Measurements from ENCODE around the gene SMYD1. TPM values are rescaled to one million over a fixed set of nuclear protein-coding genes. Genes with fewer than 3 reads are reported as not detected.

Gene SMYD1
- total and polyA plus RNA-seq, 2 donors (not counting 3 experiments of a cell fraction or from before 2014, with no cell fraction given): not detected

GRCh38 chr2:88159481-88159880 lies 91.9 kb downstream of the SMYD1 start:
- Histone ChIP-seq H3K4me3 (replicated peaks in 1 of 3; ENCODE audit: insufficient read depth in 1 of 3, low read depth in 1 of 3, low read length in 3 of 3) (no peak overlapping the region), H3K9me3 (replicated peaks; ENCODE audit: control insufficient read depth, insufficient read depth, low read length) (no peaks in the 10 kb centered on the region), H3K9ac (replicated peaks; ENCODE audit: extremely low read depth, insufficient read depth, low read length) (no peak overlapping the region), H3K9me1 (replicated peaks; ENCODE audit: control insufficient read depth, extremely low read depth, insufficient read depth, low read length) (no peaks in the 10 kb centered on the region), H3K4me1 (ENCODE audit: control insufficient read depth, extremely low read depth, insufficient read depth, low read length) (no peaks in the 10 kb centered on the region), H4K20me1 (replicated peaks; ENCODE audit: control insufficient read depth, extremely low read depth, insufficient read depth, low read length) (no peaks in the 10 kb centered on the region), H2AFZ (ENCODE audit: low read depth, low read length) (no peak overlapping the region), H3K79me2 (ENCODE audit: control insufficient read depth, insufficient read depth, low read length) (no peaks in the 10 kb centered on the region), H3K27me3 (ENCODE audit: control insufficient read depth in 2 of 2, insufficient read depth in 2 of 2, low read length in 2 of 2) (no peaks in the 10 kb centered on the region), H3K27ac (ENCODE audit: insufficient read depth, low read depth, low read length) (no peak overlapping the region), H3K4me2 (ENCODE audit: insufficient read depth, low read length) (no peak overlapping the region), H3K36me3 (ENCODE audit: control insufficient read depth in 2 of 2, extremely low read depth in 1 of 2, insufficient read depth in 2 of 2, low read length in 2 of 2) (no peaks in the 10 kb centered on the region)
- TF ChIP-seq MYC (IDR thresholded peaks at IDR 0.05; ENCODE audit: low read depth, low read length): no peak
- TF ChIP-seq GATA2 (IDR thresholded peaks at IDR 0.05; ENCODE audit: insufficient read depth, insufficient read length, low read depth, low read length): no peak
- TF ChIP-seq FOS (IDR thresholded peaks at IDR 0.05; ENCODE audit: borderline replicate concordance, insufficient read depth, low read length): no peak
- no TSS peak for BruUV-seq (replicated peaks)
- no peak for FAIRE-seq
- dilution Hi-C loops (cut with MboI; ENCODE audit: extremely low pct_ligation_motif_present, low sequenced_read_pairs) (no loop called here), intact Hi-C loops (cut with micrococcal nuclease) (no loop called here)
- ChIA-PET CTCF (interaction anchor here (0.6 to 4.2 kb wide), 20 partner anchors 9 to 161 kb away, joined by 3 to 215 read pairs (median 3); partner anchors contain the start of genes RNU2-63P and THNSL2), POLR2A (no interaction called here)
- DNase-seq (ENCODE audit: low read depth, low spot score): no peak

- no peaks in the 10 kb centered on the region for H3K79me2 ChIP-seq (ENCODE audit: control insufficient read depth, insufficient read depth, low read length)
- no peaks in the 10 kb centered on the region for H3K36me3 ChIP-seq (ENCODE audit: control insufficient read depth in 2 of 2, extremely low read depth in 1 of 2, insufficient read depth in 2 of 2, low read length in 2 of 2)
- dilution Hi-C loops (cut with MboI; ENCODE audit: extremely low pct_ligation_motif_present, low sequenced_read_pairs): no loop called here
- DNase-seq (ENCODE audit: low read depth, low spot score): peak; percentile 49
- H3K4me3 ChIP-seq (replicated peaks in 1 of 3; ENCODE audit: insufficient read depth in 1 of 3, low read depth in 1 of 3, low read length in 3 of 3): no peak overlapping the region
- ChIA-PET CTCF (interaction anchor here (0.6 to 4.2 kb wide), 25 partner anchors 9 to 162 kb away, joined by 3 to 215 read pairs (median 3); partner anchors contain the start of genes RNU2-63P and THNSL2), POLR2A (no interaction called here)
- H4K20me1 ChIP-seq (replicated peaks; ENCODE audit: control insufficient read depth, extremely low read depth, insufficient read depth, low read length): no peaks in the 10 kb centered on the region
- no peaks in the 10 kb centered on the region for H3K4me1 ChIP-seq (ENCODE audit: control insufficient read depth, extremely low read depth, insufficient read depth, low read length)
- no peak overlapping the region for H3K4me2 ChIP-seq (ENCODE audit: insufficient read depth, low read length)
- no TSS peak for BruUV-seq (replicated peaks)
- peak; percentile 81 for FAIRE-seq
- intact Hi-C loops (cut with micrococcal nuclease): loop anchor here (1.0 kb wide), 1 partner anchor 100 kb away; no protein-coding TSS in a partner anchor
- H3K27ac ChIP-seq (ENCODE audit: insufficient read depth, low read depth, low read length): no peak overlapping the region
- no peak overlapping the region for H2AFZ ChIP-seq (ENCODE audit: low read depth, low read length)
- no peaks in the 10 kb centered on the region for H3K9me1 ChIP-seq (replicated peaks; ENCODE audit: control insufficient read depth, extremely low read depth, insufficient read depth, low read length)
- H3K27me3 ChIP-seq (ENCODE audit: control insufficient read depth in 2 of 2, insufficient read depth in 2 of 2, low read length in 2 of 2): no peaks in the 10 kb centered on the region
- TF ChIP-seq MYC (IDR thresholded peaks at IDR 0.05; ENCODE audit: low read depth, low read length): no peak
- no peak for TF ChIP-seq POLR2AphosphoS5 (IDR thresholded peaks at IDR 0.05; ENCODE audit: insufficient read depth, low read depth, low read length)
- no peak for TF ChIP-seq MAX (IDR thresholded peaks at IDR 0.05; ENCODE audit: insufficient read depth, insufficient read length)
- TF ChIP-seq EZH2 (IDR thresholded peaks at IDR 0.05; ENCODE audit: borderline replicate concordance, low read depth, low read length, severe bottlenecking): no peak
- TF ChIP-seq FOS (IDR thresholded peaks at IDR 0.05; ENCODE audit: borderline replicate concordance, insufficient read depth, low read length): no peak
- TF ChIP-seq POLR2A (IDR thresholded peaks at IDR 0.05; ENCODE audit: low read depth, low read length): no peak
- TF ChIP-seq CTCF (IDR thresholded peaks at IDR 0.05; ENCODE audit: extremely low read depth in 1 of 2, insufficient read depth in 1 of 2, low read depth in 1 of 2, low read length in 2 of 2): peak; percentile 74 to 78
- no peak for TF ChIP-seq JUN (IDR thresholded peaks at IDR 0.05; ENCODE audit: borderline replicate concordance, insufficient read depth, insufficient read length, low read depth)
- H3K9ac ChIP-seq (replicated peaks; ENCODE audit: extremely low read depth, insufficient read depth, low read length): no peak overlapping the region
- no peaks in the 10 kb centered on the region for H3K9me3 ChIP-seq (replicated peaks; ENCODE audit: control insufficient read depth, insufficient read depth, low read length)
Measured at GRCh38 chr2:88159955-88160415, 92.4 kb downstream of the SMYD1 start.
